Heart right ventricle (tissue), 16 donors: Measurements from ENCODE around the gene SLC4A2. TPM values are rescaled to one million over a fixed set of nuclear protein-coding genes. Genes with fewer than 3 reads are reported as not detected.

Experiments
- ATAC-seq, 8 donors: fragments of 200-7000 bp; cut with Tn5 transposase; one replicate each; pipeline ENCODE4 v1.9.1; 2020; ENCODE audit warnings: mild to moderate bottlenecking in 8 of 8, moderate library complexity in 8 of 8, moderate number of reproducible peaks in 1 of 8
- DNase-seq, 2 donors: peaks; one replicate each; pipeline ENCODE4 v3.0.0-alpha.2; 2020
- H3K27ac ChIP-seq, 10 donors: fragments of 200-600 bp; sonication (generic) in 2 of 10; one replicate each; pipeline versions ENCODE4 v1.5.0 to v1.8.0; 2020 to 2022; ENCODE audit warnings: mild to moderate bottlenecking in 3 of 10
- H3K27me3 ChIP-seq, 7 donors: fragments of 200-600 bp; one replicate each; pipeline ENCODE4 v1.8.0; 2021 to 2022; ENCODE audit warnings: mild to moderate bottlenecking in 2 of 7
- H3K36me3 ChIP-seq, 9 donors: fragments of 200-600 bp; sonication (generic) in 1 of 9; one replicate each; pipeline versions ENCODE4 v1.5.0 to v1.8.0; 2020 to 2022; ENCODE audit warnings: mild to moderate bottlenecking in 2 of 9
- H3K4me1 ChIP-seq, 9 donors: fragments of 200-600 bp; sonication (generic) in 1 of 9; one replicate each; pipeline versions ENCODE4 v1.5.0 to v1.8.0; 2020 to 2022; ENCODE audit warnings: mild to moderate bottlenecking in 4 of 9
- H3K4me3 ChIP-seq, 10 donors: fragments of 200-600 bp; sonication (generic) in 2 of 10; one replicate each; pipeline versions ENCODE4 v1.5.0 to v1.8.0; 2020 to 2022; ENCODE audit warnings: mild to moderate bottlenecking in 7 of 10, moderate library complexity in 2 of 10
- H3K9me3 ChIP-seq, 11 donors: fragments of 200-600 bp in 10 of 11; sonication (generic) in 2 of 11; one replicate each; pipeline versions ENCODE4 v1.5.0 to v1.8.0; 2013 to 2022; ENCODE audit warnings: mild to moderate bottlenecking in 2 of 11, control low read depth in 1 of 11, moderate library complexity in 1 of 11
- WGBS, 2 donors: extraction: QIAGEN DNeasy Blood & Tissue Kit; methylation state at CpG; one replicate each; pipeline ENCODE4 v1.1.7; 2013; ENCODE audit warnings: inconsistent platforms in 1 of 2; 5-methylcytosine and 5-hydroxymethylcytosine counted together
- intact Hi-C, 10 donors: fragments of 100-400 bp; cut with DNase I; formaldehyde crosslinking; loops; one replicate each; pipeline versions ENCODE4 v1.11.1 to v1.14.2; 2022
- polyA plus RNA-seq, 2 donors: library from polyadenylated mRNA; stranded (reverse); fragments of 200-250 nt; gene quantifications; one replicate each; pipeline ENCODE4 v1.2.3, GENCODE V29; 2013
- total RNA-seq, 10 donors: library from RNA; stranded (reverse); fragmentation: NEBNext Ultra II Directional in 3 of 10; extraction: Animal tissue kit (Norgen Biotek cat#: 25700) in 3 of 10; gene quantifications; one replicate each; pipeline versions ENCODE4 v1.2.1 to v1.2.4, GENCODE V29; 2021 to 2023
- TF ChIP-seq, protein P1 (sequence below), 9 donors: fragments of 200-600 bp; sonication (generic) in 2 of 9; IDR thresholded peaks; one replicate each; pipeline versions ENCODE4 v1.5.0 to v1.8.0; 2021 to 2022; ENCODE audit warnings: antibody characterized with exemption in 9 of 9, mild to moderate bottlenecking in 5 of 9, moderate library complexity in 1 of 9
- donor health status: Arrhythmogenic right ventricular cardiomyopathy.
- donor health status: ischemic (EF 13 %, LVEDD 7.1; RV severe dilation, severe dysfunction).
- donor health status: healthy with polysubstance abuse.
- donor health status: DM: no; HTN: yes; CAD: no.
- donor health status: DM: no; HTN: no; CAD: no.
- donor health status: ischemic (EF 25% LVEDD 6.9; RV normal size, moderate dysfunction).
- donor health status: ischemic (EF 25% LVEDD 5.7; RV mildly dilated, moderate dysfunction).
- donor health status: healthy.
- donor health status: DM: yes; HTN: yes; CAD: no.
- donor health status: Ischemic cardiomyopathy.
- donor health status: ischemic (EF 35%, LVEDD 5.7; RV mildly dilated, moderate dysfunction).
- donor health status: nonischemic (EF 11% LVEDD 7.7; RV severe dilation, severe dysfunction).
- donor health status: DM: yes; HTN: yes; CAD: no.
- donor health status: PGD.
- donor health status: ischemic (EF 29% LVEDD 5.4; RV normal size, mild dysfunction).
- donor health status: nonischemic (EF 23%, LVEDD 6.1; RV moderate dilation, normal function).

Gene SLC4A2
- total and polyA plus RNA-seq, 12 donors, result 36.0 to 109 (median 54.6) TPM

DNA sequence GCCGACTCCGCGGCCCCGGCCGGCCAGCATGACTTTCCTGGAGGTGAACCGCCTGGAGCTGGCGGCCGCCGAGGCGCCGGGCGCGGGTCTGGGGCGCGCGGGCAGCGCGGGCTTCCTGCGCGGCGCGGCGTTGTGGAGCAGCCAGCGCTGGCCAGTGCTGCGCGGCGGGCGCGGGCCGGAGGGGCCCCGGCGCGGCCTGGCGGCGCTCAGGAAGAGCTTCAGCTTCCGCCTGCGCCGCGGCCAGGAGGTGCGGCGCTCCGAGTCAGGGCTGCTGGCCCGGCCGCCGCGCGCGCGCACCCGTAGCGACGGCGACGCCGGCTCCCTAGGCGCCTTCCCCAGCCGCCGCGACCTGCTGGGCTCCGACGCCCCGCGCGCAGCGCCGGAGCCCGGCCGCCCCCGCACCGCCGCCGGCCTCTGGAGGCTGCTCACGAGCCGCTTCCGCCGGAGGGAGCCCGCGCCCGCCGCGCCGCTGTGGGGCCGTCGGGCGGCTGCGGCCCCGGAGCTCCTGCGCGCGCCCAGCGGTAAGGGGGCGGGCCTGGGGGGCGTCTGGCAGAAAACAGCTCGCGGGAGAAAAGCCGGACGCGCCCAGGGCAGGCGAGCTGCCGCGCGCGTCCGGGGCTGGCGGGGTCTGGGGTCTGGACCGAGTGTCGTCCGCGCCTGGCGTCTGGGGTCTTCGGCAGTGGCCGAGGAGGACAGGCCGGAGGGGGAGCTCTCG lies 55.9 kb downstream of the SLC4A2 start:
- Histone ChIP-seq H3K4me3 (peak overlapping the region in 6 of 10 donors; percentile 18 to 35 (median 26)), H3K9me3 (no peaks in the 10 kb centered on the region), H3K27me3 (no peaks in the 10 kb centered on the region), H3K36me3 (peaks cover 0 to 33% (median 12%) of the 10 kb centered on the region in 9 donors), H3K27ac (peak overlapping the region in 2 of 10 donors; percentile 52 to 62), H3K4me1 (peaks cover 3 to 38% (median 22%) of the 10 kb centered on the region in 9 donors)
- peak in 5 of 8 donors; percentile 12 to 66 (median 43) for ATAC-seq
- DNase-seq, result no peak
- intact Hi-C loops, result loop anchor here in 3 of 10 donors (10.0 kb wide), 3 partner anchors 60 to 220 kb away; partner anchors contain the start of genes CDK5 (in 1 of the 3) and SLC4A2 (in 1 of the 3)
- 5 to 6% methylated on average over 88 to 114 of the region's 114 CpGs for WGBS, 2 donors
- TF ChIP-seq, protein P1, sequence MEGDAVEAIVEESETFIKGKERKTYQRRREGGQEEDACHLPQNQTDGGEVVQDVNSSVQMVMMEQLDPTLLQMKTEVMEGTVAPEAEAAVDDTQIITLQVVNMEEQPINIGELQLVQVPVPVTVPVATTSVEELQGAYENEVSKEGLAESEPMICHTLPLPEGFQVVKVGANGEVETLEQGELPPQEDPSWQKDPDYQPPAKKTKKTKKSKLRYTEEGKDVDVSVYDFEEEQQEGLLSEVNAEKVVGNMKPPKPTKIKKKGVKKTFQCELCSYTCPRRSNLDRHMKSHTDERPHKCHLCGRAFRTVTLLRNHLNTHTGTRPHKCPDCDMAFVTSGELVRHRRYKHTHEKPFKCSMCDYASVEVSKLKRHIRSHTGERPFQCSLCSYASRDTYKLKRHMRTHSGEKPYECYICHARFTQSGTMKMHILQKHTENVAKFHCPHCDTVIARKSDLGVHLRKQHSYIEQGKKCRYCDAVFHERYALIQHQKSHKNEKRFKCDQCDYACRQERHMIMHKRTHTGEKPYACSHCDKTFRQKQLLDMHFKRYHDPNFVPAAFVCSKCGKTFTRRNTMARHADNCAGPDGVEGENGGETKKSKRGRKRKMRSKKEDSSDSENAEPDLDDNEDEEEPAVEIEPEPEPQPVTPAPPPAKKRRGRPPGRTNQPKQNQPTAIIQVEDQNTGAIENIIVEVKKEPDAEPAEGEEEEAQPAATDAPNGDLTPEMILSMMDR (IDR thresholded peaks at IDR 0.05), result peak in 1 of 9 donors; percentile 19

DNA sequence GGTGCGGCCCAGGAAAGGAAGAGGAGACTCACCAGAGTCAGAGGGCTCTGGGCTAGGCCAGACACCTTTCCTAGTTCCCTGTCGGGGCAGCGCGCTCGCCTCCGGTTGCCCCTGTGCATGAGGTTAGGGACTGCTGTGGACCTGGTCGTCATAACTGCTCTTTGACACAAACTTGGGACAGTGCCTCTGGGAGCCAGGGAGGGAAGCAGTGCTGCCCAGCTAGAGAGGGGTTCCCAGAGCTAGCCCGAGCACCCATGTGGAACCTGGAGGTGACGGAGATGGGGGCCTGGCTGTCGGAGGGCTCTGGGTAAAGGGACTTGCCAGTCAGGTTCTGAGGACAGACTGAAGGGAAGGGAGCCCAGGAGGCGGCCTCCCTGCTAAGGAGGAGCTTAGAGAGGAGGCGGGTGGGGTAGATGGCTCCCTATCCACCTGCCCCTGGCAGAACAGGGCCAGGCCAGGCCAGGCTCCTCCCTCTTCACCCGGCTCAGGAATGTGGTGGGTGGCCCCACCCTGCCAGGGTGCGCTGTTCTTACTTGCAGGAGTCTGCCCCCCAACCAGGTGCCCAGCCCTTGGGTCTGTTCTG lies 56.5 kb downstream of the SLC4A2 start:
- ATAC-seq (peak in 3 of 8 donors; percentile 1 to 28 (median 9)), DNase-seq (no peak)
- H3K36me3 ChIP-seq, result peaks cover 0 to 40% (median 19%) of the 10 kb centered on the region in 9 donors
- no peaks in the 10 kb centered on the region for H3K9me3 ChIP-seq
- intact Hi-C loops, result loop anchor here in 3 of 10 donors (10.0 kb wide), 3 partner anchors 61 to 221 kb away; partner anchors contain the start of genes CDK5 (in 1 of the 3) and SLC4A2 (in 1 of the 3)
- 80 to 82% methylated on average over 14 of the region's 14 CpGs for WGBS, 2 donors
- no peaks in the 10 kb centered on the region for H3K27me3 ChIP-seq
- H3K4me1 ChIP-seq, result peaks cover 3 to 32% (median 19%) of the 10 kb centered on the region in 9 donors
- peak overlapping the region in 6 of 10 donors; percentile 18 to 35 (median 26) for H3K4me3 ChIP-seq
- H3K27ac ChIP-seq, result peak overlapping the region in 2 of 10 donors; percentile 52 to 62
- TF ChIP-seq, protein P1 (IDR thresholded peaks at IDR 0.05), result no peak

DNA sequence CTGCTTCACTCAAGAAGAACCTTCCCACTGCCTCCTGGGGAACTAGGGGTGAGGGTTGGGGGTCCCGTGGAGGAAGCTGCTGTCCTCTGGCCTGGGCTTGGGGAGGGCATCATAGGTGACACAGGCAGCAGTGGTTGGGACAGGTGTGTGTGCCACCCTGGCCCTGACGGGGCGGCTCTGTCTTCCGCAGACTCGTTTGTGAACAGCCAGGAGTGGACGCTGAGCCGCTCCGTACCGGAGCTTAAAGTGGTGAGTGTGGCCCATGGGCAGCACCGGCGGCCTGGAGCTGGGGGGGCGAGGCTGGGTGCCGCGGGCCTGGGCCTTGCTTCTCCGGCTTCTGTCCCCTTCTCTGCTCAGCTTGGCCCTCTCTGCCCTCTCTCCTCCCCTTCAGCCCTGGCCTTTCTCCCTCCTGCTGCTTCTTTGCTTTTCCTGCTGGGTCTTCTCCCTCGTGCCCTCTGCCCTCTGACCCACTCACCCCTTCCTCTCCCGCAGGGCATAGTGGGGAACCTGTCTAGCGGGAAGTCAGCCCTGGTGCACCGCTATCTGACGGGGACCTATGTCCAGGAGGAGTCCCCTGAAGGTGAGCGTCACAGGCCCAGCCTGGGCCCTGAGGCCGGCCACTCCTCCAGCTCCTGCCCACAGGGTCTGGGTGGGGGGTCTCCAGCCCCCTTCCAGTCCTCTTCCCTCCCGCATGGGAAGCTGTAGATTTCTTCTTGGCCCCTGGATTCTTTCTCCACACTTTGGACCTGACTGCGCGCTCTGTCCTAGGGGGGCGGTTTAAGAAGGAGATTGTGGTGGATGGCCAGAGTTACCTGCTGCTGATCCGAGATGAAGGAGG lies 57.4 kb downstream of the SLC4A2 start:
- no peak for DNase-seq
- intact Hi-C loops, result loop anchor here in 3 of 10 donors (10.0 kb wide), 3 partner anchors 62 to 222 kb away; partner anchors contain the start of genes CDK5 (in 1 of the 3) and SLC4A2 (in 1 of the 3)
- no peak overlapping the region for H3K27ac ChIP-seq
- H3K4me1 ChIP-seq, result peaks cover 3 to 26% (median 13%) of the 10 kb centered on the region in 9 donors
- H3K4me3 ChIP-seq, result no peak overlapping the region
- WGBS, 2 donors, result 95% methylated on average over 27 of the region's 27 CpGs
- TF ChIP-seq, protein P1 (IDR thresholded peaks at IDR 0.05), result no peak
- H3K9me3 ChIP-seq, result no peaks in the 10 kb centered on the region
- ATAC-seq, result no peak
- peaks cover 0 to 49% (median 21%) of the 10 kb centered on the region in 9 donors for H3K36me3 ChIP-seq
- no peaks in the 10 kb centered on the region for H3K27me3 ChIP-seq
